ENCODE data around the gene LARP1B.
"Not testable (repeated sequence)": the region's sequence is repeated elsewhere in the genome, so short reads cannot be mapped to it uniquely, and the experiment has no call there.

Gene LARP1B

GRCh38 chr4:128060699-128061565 lies at the start of gene LARP1B:
TSS of gene LARP1B (plus strand) at chr4:128061312. CDS start at chr4:128074952, 13,640 bp downstream.
- peak; percentile 88 for DNase-seq

- DNase-seq = no peak
These were observed 35.8 kb upstream of the LARP1B start for GRCh38 chr4:128025319-128025718.

- DNase-seq = no peak
These were observed 31.2 kb upstream of the LARP1B start for GRCh38 chr4:128029907-128030306.

- DNase-seq = no peak
These were observed 29.2 kb upstream of the LARP1B start for GRCh38 chr4:128031756-128032384.

- no peak for DNase-seq
These were observed 21.5 kb upstream of the LARP1B start for GRCh38 chr4:128039568-128039967.

- not testable (repeated sequence) for DNase-seq
These were observed 14.1 kb upstream of the LARP1B start for GRCh38 chr4:128047019-128047418.

- DNase-seq = not testable (repeated sequence)
These were observed 13.6 kb upstream of the LARP1B start for GRCh38 chr4:128047514-128047913.

- not testable (repeated sequence) for DNase-seq
These were observed 9.9 kb upstream of the LARP1B start for GRCh38 chr4:128051229-128051628.

GRCh38 chr4:128054907-128055306 lies 6.2 kb upstream of the LARP1B start:
- not testable (repeated sequence) for DNase-seq

GRCh38 chr4:128055441-128056206 lies 5.5 kb upstream of the LARP1B start:
- DNase-seq = not testable (repeated sequence)

GRCh38 chr4:128056396-128056795 lies 4.7 kb upstream of the LARP1B start:
- DNase-seq = no peak

GRCh38 chr4:128060121-128060698 lies 902 bp upstream of the LARP1B start:
- DNase-seq = no peak

GRCh38 chr4:128061566-128062536 lies 739 bp downstream of the LARP1B start:
- peak; percentile 11 for DNase-seq

- not testable (repeated sequence) for DNase-seq
These were observed 5.3 kb downstream of the LARP1B start for GRCh38 chr4:128066453-128066820.

GRCh38 chr4:128068918-128069317 lies 7.8 kb downstream of the LARP1B start:
- peak; percentile 10 for DNase-seq

GRCh38 chr4:128076464-128076863 lies 15.4 kb downstream of the LARP1B start:
- no peak for DNase-seq

- DNase-seq = not testable (repeated sequence)
These were observed 34.2 kb downstream of the LARP1B start for GRCh38 chr4:128095293-128095692.

- DNase-seq = peak; percentile 1
These were observed 46.7 kb downstream of the LARP1B start for GRCh38 chr4:128107766-128108165.

GRCh38 chr4:128123036-128123435 lies 61.9 kb downstream of the LARP1B start:
- DNase-seq = no peak

GRCh38 chr4:128130621-128131020 lies 69.5 kb downstream of the LARP1B start:
- DNase-seq = no peak

- no peak for DNase-seq
These were observed 73.8 kb downstream of the LARP1B start for GRCh38 chr4:128134925-128135324.

- DNase-seq = no peak
These were observed 74.3 kb downstream of the LARP1B start for GRCh38 chr4:128135391-128135790.

Data from HCEC 1CT (cell line).